Brain pericyte (primary cell): ENCODE measurements around the gene AVPI1.
"Not testable (repeated sequence)": the region's sequence is repeated elsewhere in the genome, so short reads cannot be mapped to it uniquely, and the experiment has no call there.

Source experiments
- DNase-seq: peaks from one replicate; pipeline ENCODE4 v3.0.0-alpha.2; 2012; ENCODE audit warnings: low read depth, low spot score

The AVPI1 gene

DNA sequence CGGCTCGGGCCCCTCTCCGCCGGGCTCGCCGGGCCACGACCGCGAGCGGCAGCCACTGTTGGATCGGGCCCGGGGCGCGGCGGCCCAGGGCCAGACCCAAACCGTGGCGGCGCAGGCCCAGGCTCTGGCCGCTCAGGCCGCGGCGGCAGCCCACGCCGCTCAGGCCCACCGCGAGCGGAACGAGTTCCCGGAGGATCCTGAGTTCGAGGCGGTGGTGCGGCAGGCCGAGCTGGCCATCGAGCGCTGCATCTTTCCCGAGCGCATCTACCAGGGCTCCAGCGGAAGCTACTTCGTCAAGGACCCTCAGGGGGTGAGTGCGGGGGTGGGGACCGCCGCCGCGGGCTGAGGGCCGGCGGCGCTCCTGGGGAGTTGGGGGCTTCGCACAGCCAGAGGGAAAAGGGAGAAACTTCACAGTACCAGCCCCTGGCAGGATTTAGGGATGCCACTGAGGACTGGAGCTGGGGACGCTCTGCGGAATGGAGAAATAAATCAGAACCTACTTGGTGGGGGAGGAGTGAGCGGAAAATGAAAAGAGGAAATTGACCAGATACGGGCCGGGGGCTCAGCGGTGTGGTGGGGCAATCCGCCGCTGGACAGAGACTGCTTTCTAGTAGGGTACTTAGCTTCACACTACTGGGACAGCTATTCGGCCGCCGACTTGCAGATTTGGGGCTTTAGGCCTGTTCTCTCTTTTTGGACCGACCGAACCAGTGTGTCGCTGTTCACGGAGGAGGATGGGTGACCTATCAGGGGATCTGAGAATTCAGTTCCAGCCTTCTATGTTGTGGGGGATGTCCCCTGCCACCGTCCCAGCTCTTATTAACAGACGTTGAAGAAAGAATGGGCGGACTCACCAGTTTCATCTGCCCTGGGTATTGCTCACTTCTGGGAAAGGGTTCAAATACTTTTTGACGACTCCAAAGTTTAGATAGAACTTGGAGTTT, 45.9 kb downstream of the AVPI1 start:
- DNase-seq, result no peak

- DNase-seq, result peak; percentile 98
Observed at GRCh38 chr10:97640174-97640867, 46.7 kb downstream of the AVPI1 start, which contains the start of gene PI4K2A. PI4K2A (plus strand) TSS chr10:97640671; CDS start chr10:97640743, 72 bp downstream.

- not testable (repeated sequence) for DNase-seq
Observed at GRCh38 chr10:97639090-97639489, 48.0 kb downstream of the AVPI1 start.

DNA sequence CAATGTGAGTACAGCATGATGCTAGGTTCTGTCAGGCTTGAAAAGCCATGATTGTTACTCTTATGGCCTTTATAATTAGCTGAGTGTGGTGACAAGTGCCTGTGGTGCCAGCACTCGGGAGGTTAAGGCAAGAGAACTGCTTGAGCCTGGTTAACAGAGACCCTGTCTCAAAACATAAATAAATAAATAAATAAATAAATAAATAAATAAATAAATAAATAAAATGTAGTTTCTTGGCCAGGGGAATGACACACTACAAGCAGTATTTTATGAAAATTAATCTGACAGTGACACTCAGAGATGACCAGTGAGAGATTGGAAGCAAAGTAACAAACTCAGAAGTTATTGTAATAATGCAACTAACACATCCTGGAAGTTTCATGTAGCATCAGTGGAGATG, 51.5 kb downstream of the AVPI1 start:
- DNase-seq, result no peak

DNA sequence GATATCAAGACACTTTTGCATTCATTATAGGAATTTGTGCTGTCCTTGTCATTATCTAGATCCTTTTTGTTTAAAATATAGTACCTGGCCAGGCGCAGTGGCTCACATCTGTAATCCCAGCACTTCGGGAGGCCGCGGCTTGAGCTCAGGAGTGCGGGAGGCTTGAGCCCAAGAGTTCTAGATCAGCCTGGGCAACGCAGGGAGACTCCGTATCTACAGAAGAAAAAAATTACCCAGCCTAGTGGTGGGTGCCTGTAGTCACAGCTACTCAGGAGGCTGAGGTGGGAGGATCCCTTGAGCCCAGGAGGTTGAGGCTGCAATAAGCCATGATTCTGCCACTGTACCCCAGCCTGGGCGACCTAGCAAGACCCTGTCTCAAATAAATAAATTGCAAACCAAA, 53.1 kb downstream of the AVPI1 start:
- DNase-seq, result no peak

DNA sequence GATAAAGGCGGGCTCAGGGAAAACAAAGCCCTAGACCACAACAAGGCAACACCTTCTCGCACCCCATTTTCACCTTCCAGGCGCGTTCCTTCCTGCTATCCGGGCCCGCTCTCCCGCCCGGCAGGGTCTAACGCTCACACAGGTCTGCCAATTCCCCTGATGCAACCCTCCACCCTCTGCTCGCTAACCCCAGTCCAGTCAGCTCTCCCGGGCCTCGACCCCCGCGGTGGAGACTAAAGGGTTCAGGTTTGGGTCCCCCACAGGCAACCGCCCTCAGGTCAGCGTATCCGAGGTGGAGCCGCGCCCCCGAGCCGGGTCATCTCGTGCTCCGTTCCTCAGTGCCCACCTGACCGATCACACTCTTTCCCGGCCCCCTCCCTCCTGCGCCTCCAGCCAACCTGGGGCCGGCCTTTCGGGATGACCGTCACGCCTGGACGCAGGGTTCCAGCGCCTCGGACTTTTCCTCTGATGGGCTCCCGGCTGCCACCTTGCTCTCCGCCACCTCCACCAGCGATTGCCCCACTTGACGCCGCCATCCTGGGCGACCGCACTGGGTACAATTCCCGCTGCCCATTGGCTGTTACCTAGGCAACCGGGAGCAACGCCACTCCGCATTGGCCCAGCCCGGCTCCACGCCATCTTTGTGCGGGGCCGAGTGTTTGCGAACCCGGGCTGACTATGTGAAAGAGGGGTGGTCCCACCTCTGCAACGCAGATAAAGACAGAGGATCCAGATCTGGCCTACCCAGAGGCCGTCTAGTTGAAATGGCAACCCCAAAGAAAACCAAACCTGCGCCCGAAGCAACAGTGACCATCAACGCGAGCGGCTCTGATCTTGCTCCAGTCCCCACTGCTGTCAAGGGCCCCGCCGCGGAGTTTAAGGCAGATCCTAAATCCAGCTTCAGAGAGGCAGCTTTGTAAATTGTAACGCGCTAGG, 53.8 kb downstream of the AVPI1 start, which contains the start of gene MORN4:
Gene MORN4, minus strand, starts transcription at position 552 of the 936 bp plus-strand sequence. CDS start 13,847 bp downstream, outside the sequence.
- DNase-seq, result peak; percentile 66

DNA sequence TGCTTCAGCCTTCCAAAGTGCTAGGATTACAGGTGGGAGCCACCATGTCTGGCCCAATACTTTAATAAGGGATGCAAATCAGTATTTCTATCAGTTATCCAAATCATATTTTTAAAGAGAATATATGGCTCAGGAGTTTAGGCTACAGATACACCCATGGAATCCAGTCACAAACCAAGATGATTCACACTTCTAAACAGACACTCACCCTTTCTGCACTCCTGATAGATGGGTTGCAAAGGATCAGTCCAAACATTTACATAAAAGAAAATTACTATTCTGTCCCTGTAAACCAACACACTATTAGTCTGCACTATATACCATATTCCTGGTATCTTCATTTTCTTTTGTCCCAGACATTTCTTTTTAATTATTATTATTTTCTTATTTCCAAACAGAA, 55.9 kb downstream of the AVPI1 start:
- DNase-seq, result no peak

DNA sequence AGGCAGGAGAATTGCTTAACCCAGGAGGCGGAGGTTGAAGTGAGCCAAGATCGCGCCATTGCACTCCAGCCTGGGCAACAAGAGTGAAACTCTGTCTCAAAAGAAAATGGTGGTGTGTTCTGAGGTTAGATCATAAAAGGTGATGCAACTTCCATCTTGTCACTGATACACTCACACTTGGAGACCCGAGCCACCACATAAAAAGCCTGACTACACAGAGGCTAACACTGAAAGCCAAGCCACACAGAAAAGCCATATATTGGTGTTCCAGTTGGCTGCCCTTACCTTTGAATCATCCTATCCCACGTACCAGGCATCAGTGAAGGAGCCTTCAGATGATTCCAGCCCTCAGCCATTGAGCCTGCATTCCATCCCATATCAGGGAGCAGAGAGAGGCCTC, 57.8 kb downstream of the AVPI1 start:
- no peak for DNase-seq

- DNase-seq, result no peak
Observed at GRCh38 chr10:97628228-97628627, 58.8 kb downstream of the AVPI1 start.

DNA sequence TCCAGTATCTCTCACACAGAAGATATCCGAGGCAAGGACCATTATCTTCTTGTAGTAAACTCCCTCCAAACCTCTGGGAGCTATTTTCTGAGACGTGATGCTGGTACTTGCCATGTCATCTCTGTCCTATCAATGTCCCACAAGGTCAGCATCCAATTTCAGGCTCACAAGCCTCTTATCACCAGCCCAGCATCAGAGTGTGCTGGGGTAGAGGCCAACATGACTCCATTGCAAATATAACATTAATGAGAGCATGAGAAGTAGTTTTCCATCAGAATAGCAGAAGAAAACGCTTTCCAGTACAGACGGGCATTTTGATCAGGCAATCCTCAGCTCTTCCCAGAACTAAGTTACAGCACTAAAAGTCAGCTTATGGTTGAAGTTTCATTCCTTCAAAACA, 59.3 kb downstream of the AVPI1 start:
- no peak for DNase-seq
